Measurements from ENCODE around the gene TMEM273. TPM values are rescaled to one million over a fixed set of nuclear protein-coding genes. Genes with fewer than 3 reads are reported as not detected.
A peak's percentile ranks its signal among the peaks of the same experiment; 100 is the strongest.

The TMEM273 gene
- total RNA-seq, 4 donors from 2014 or later: 11.6 to 36.8 (median 25.1) TPM

- peak; percentile 57 for DNase-seq (ENCODE audit: extremely low spot score)
- intact Hi-C loops (cut with DNase I): no loop called here
- no peaks in the 10 kb centered on the region for H3K27me3 ChIP-seq
- no peaks in the 10 kb centered on the region for H3K9me3 ChIP-seq
- no peak overlapping the region for H3K27ac ChIP-seq (replicated peaks in 1 of 4)
- peaks cover 0 to 5% (median 0%) of the 10 kb centered on the region in 4 donors for H3K4me1 ChIP-seq
- WGBS: 87% methylated on average over 7 of the region's 7 CpGs
- no peaks in the 10 kb centered on the region for H3K36me3 ChIP-seq
- TF ChIP-seq EP300 (IDR thresholded peaks at IDR 0.05) (no peak), POLR2A (IDR thresholded peaks at IDR 0.05; ENCODE audit: low read depth) (no peak)
- TF ChIP-seq, protein P1, sequence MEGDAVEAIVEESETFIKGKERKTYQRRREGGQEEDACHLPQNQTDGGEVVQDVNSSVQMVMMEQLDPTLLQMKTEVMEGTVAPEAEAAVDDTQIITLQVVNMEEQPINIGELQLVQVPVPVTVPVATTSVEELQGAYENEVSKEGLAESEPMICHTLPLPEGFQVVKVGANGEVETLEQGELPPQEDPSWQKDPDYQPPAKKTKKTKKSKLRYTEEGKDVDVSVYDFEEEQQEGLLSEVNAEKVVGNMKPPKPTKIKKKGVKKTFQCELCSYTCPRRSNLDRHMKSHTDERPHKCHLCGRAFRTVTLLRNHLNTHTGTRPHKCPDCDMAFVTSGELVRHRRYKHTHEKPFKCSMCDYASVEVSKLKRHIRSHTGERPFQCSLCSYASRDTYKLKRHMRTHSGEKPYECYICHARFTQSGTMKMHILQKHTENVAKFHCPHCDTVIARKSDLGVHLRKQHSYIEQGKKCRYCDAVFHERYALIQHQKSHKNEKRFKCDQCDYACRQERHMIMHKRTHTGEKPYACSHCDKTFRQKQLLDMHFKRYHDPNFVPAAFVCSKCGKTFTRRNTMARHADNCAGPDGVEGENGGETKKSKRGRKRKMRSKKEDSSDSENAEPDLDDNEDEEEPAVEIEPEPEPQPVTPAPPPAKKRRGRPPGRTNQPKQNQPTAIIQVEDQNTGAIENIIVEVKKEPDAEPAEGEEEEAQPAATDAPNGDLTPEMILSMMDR (IDR thresholded peaks at IDR 0.05): no peak
- no peak overlapping the region for H3K4me3 ChIP-seq
Observed at GRCh38 chr10:49230004-49230403, 41.8 kb upstream of the TMEM273 start.

DNA sequence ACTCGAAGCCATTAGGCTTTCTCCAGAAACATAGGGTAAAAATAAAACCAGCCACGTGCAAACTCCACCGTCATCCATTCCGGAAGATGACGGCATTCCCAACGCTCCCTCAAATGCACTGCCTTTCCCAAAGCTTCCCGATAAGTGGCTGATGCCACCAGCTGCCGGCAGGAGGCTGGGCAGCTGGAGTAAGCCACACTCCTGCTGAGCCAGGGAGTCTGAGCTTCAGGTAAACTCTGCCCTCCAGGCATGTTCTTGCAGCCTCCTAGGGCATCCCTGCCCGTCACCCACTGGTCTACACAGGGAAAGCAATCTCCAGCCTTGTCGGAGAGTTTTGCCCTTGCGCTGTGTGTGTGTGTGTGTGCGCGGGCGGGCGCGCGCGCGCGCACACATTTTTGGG, 40.5 kb upstream of the TMEM273 start:
- intact Hi-C loops (cut with DNase I): no loop called here
- H3K4me1 ChIP-seq: peaks cover 0 to 5% (median 0%) of the 10 kb centered on the region in 4 donors
- no peak for TF ChIP-seq POLR2A (IDR thresholded peaks at IDR 0.05; ENCODE audit: low read depth)
- no peak for TF ChIP-seq POLR2AphosphoS5 (IDR thresholded peaks at IDR 0.05)
- TF ChIP-seq, protein P1 (IDR thresholded peaks at IDR 0.05): no peak
- TF ChIP-seq EP300 (IDR thresholded peaks at IDR 0.05): no peak
- no peaks in the 10 kb centered on the region for H3K9me3 ChIP-seq
- 83% methylated on average over 14 of the region's 20 CpGs for WGBS
- no peaks in the 10 kb centered on the region for H3K36me3 ChIP-seq
- DNase-seq (ENCODE audit: extremely low spot score): peak; percentile 53
- H3K27me3 ChIP-seq: no peaks in the 10 kb centered on the region
- H3K4me3 ChIP-seq: no peak overlapping the region
- H3K27ac ChIP-seq (replicated peaks in 1 of 4): no peak overlapping the region

DNA sequence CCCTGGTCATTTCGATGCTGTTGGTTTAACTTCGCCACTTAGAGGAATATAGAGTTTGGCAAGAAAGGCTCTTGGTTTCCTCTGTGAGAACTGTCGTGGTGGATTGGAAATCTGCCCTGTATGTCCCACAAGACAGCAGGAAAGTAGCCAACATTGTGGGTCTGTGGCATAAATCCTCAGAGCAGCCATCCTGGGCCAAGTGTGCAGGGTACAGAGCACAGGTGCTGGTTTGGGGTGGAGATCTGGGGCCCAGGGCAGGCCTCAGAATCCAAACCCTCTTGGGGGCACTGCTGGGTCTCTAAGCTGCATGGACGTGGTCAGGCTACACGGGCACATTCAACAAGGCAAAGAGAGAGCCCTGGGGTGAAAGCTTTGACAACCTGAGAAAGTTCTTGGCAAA, 39.2 kb upstream of the TMEM273 start:
- no peaks in the 10 kb centered on the region for H3K27me3 ChIP-seq
- peaks cover 0 to 3% (median 0%) of the 10 kb centered on the region in 4 donors for H3K9me3 ChIP-seq
- no peak for TF ChIP-seq EP300 (IDR thresholded peaks at IDR 0.05)
- TF ChIP-seq POLR2A (IDR thresholded peaks at IDR 0.05; ENCODE audit: low read depth): no peak
- TF ChIP-seq POLR2AphosphoS5 (IDR thresholded peaks at IDR 0.05): no peak
- TF ChIP-seq, protein P1 (IDR thresholded peaks at IDR 0.05): no peak
- no peak overlapping the region for H3K4me3 ChIP-seq
- DNase-seq (ENCODE audit: extremely low spot score): no peak
- H3K4me1 ChIP-seq: peaks cover 0 to 5% (median 0%) of the 10 kb centered on the region in 4 donors
- H3K36me3 ChIP-seq: no peaks in the 10 kb centered on the region
- intact Hi-C loops (cut with DNase I): no loop called here
- H3K27ac ChIP-seq (replicated peaks in 1 of 4): no peak overlapping the region
- 70% methylated on average over 5 of the region's 5 CpGs for WGBS

DNA sequence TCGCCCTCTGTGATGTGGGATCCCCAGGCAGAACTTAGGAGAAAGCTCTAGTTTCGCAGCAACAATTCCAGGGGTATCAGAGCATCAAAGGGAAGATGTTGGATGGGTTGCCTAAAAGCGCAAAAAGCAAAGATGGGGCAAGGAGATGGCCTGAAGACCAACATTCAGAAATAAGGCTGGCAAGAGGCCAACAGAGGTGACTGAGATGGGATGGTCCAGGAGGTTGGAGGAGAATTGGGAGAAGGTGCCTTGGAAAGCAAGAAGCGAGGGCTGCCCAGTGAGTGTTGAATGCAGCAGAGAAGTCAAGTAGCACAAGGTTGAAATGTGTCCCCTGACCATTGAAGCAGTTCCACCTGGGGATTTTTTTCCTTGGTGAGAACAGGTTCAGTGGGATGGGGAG, 38.4 kb upstream of the TMEM273 start:
- TF ChIP-seq, protein P1 (IDR thresholded peaks at IDR 0.05): no peak
- TF ChIP-seq POLR2A (IDR thresholded peaks at IDR 0.05; ENCODE audit: low read depth) (no peak), EP300 (IDR thresholded peaks at IDR 0.05) (no peak)
- Histone ChIP-seq H3K9me3 (peaks cover 0 to 3% (median 0%) of the 10 kb centered on the region in 4 donors), H3K4me3 (no peak overlapping the region), H3K4me1 (peaks cover 0 to 5% (median 0%) of the 10 kb centered on the region in 4 donors), H3K27ac (replicated peaks in 1 of 4) (no peak overlapping the region), H3K36me3 (no peaks in the 10 kb centered on the region), H3K27me3 (no peaks in the 10 kb centered on the region)
- peak; percentile 72 for DNase-seq (ENCODE audit: extremely low spot score)
- WGBS: 68% methylated on average over 4 of the region's 4 CpGs
- intact Hi-C loops (cut with DNase I): no loop called here

DNA sequence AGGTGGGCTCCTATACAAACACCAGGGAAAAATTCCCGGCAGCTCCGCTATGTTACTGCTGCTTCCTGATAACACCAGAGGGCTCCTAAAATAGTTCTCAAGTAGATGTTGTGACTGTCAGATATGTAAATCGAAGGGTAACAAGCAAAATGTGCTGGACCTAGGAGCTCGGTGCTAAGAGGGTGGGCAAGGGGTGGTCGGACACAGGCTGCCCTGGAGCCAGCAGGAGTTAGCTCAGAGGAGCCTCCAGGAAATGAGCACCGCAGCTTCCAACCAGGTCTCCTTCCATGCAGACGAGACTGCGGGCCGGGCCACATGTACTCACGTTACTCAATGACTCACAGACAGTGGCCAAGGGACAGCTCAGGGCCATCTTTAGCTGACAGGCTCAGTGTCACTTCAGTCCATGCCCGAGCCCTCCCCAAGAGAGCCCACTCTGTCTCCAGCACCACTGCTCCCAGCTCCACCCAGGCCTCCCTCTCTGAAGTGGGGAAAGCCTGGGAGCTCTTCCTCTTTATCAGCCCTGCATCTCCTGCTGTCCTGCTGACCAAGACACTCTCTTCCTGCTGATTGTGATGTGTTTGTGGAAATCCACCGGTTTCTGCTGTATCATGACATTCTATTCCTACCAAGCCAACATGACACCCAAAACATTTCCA, 37.2 kb upstream of the TMEM273 start:
- peak; percentile 90 for DNase-seq (ENCODE audit: extremely low spot score)
- no peak overlapping the region for H3K27ac ChIP-seq (replicated peaks in 1 of 4)

More for the DNA sequence above, 37.2 kb upstream of the TMEM273 start:
- no peaks in the 10 kb centered on the region for H3K27me3 ChIP-seq
- 65% methylated on average over 9 of the region's 12 CpGs for WGBS
- no peak for TF ChIP-seq EP300 (IDR thresholded peaks at IDR 0.05)
- TF ChIP-seq, protein P1 (IDR thresholded peaks at IDR 0.05): no peak
- no peak for TF ChIP-seq POLR2AphosphoS5 (IDR thresholded peaks at IDR 0.05)
- no peak for TF ChIP-seq POLR2A (IDR thresholded peaks at IDR 0.05; ENCODE audit: low read depth)
- H3K4me1 ChIP-seq: peaks cover 0 to 5% (median 0%) of the 10 kb centered on the region in 4 donors
- H3K36me3 ChIP-seq: no peaks in the 10 kb centered on the region
- H3K9me3 ChIP-seq: peaks cover 0 to 3% (median 0%) of the 10 kb centered on the region in 4 donors
- intact Hi-C loops (cut with DNase I): no loop called here
- H3K4me3 ChIP-seq: no peak overlapping the region
